Measurements from ENCODE around the gene KCNE4. TPM values are rescaled to one million over a fixed set of nuclear protein-coding genes. Genes with fewer than 3 reads are reported as not detected.

Gene KCNE4
- total RNA-seq, 4 donors from 2014 or later = 2.0 to 6.1 (median 3.3) TPM

DNA sequence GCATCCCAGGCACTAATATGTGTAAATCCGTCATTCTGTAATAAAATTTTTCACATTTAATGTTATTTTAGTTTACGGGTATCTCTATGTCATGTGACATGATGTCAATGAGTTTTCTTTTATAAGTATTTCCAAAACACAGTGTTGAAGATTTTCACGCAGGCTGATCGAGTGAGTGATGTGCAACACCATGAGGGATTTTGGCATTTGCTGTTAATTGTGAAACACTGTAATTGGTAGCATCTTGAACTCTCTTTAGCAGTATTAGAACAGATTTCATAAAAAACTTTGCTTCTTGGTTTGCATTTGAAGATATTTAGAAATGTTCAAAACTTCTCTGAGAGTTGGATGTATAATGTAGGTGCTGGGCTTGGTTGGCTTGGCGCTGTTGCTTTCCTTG lies 35.5 kb downstream of the KCNE4 start:
- DNase-seq (no peak), ATAC-seq (no peak)
- Histone ChIP-seq H3K36me3 (no peaks in the 10 kb centered on the region), H3K4me3 (no peak overlapping the region), H3K9me3 (no peaks in the 10 kb centered on the region), H3K27me3 (no peaks in the 10 kb centered on the region), H3K27ac (no peak overlapping the region), H3K4me1 (peaks cover 0 to 3% of the 10 kb centered on the region in 2 donors)
- intact Hi-C loops (cut with DNase I; ENCODE audit: low total_unique reads) = no loop called here
- TF ChIP-seq POLR2A (IDR thresholded peaks at IDR 0.05) (no peak), CTCF (IDR thresholded peaks at IDR 0.05 in 4 of 5, conservative IDR thresholded peaks at IDR 0.05 in 1 of 5) (no peak)
- in situ Hi-C loops (cut with MboI; ENCODE audit: low sequenced_read_pairs in 4 of 4) = no loop called here

GRCh38 chr2:223088866-223089265 lies 36.9 kb downstream of the KCNE4 start:
- Histone ChIP-seq H3K9me3 (no peaks in the 10 kb centered on the region), H3K27me3 (no peaks in the 10 kb centered on the region), H3K4me3 (no peak overlapping the region), H3K36me3 (no peaks in the 10 kb centered on the region), H3K27ac (no peak overlapping the region), H3K4me1 (peaks cover 3 to 6% of the 10 kb centered on the region in 2 donors)
- TF ChIP-seq CTCF (IDR thresholded peaks at IDR 0.05 in 4 of 5, conservative IDR thresholded peaks at IDR 0.05 in 1 of 5) (no peak), POLR2A (IDR thresholded peaks at IDR 0.05) (no peak)
- intact Hi-C loops (cut with DNase I; ENCODE audit: low total_unique reads) (no loop called here), in situ Hi-C loops (cut with MboI; ENCODE audit: low sequenced_read_pairs in 4 of 4) (no loop called here)
- ATAC-seq (no peak), DNase-seq (no peak)

DNA sequence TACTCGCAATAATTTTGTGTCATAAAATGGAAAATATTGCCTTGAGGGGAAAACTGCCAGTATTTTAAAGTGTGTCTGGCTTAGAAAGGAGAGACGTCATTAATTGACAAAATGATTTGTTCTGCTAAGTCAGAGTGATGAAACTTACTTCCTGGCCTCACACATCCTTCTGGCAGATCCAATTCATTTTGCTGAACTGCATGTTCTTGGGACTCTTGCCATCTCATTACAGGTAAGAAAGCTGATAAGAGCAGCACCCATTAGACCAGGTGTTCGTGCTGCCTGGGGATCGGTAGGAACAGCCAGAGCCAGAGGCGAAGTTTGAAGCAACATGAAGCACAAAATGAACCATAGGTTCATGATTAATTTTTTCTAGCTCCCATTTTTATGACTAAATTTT lies 38.0 kb downstream of the KCNE4 start:
- Histone ChIP-seq H3K27ac (no peak overlapping the region), H3K4me3 (no peak overlapping the region), H3K27me3 (no peaks in the 10 kb centered on the region), H3K9me3 (no peaks in the 10 kb centered on the region), H3K4me1 (peaks cover 3 to 6% of the 10 kb centered on the region in 2 donors), H3K36me3 (no peaks in the 10 kb centered on the region)
- DNase-seq (no peak), ATAC-seq (peak in 1 of 2 donors; percentile 36)
- in situ Hi-C loops (cut with MboI; ENCODE audit: low sequenced_read_pairs in 4 of 4) = no loop called here
- TF ChIP-seq POLR2A (IDR thresholded peaks at IDR 0.05) = no peak
- no peak for TF ChIP-seq CTCF (IDR thresholded peaks at IDR 0.05 in 4 of 5, conservative IDR thresholded peaks at IDR 0.05 in 1 of 5)
- intact Hi-C loops (cut with DNase I; ENCODE audit: low total_unique reads) = loop anchor here (5.0 kb wide), 1 partner anchor 33 kb away; no protein-coding TSS in a partner anchor

GRCh38 chr2:223090540-223091235 lies 38.7 kb downstream of the KCNE4 start:
- DNase-seq (no peak), ATAC-seq (no peak)
- Histone ChIP-seq H3K36me3 (no peaks in the 10 kb centered on the region), H3K9me3 (no peaks in the 10 kb centered on the region), H3K4me1 (peaks cover 3 to 4% of the 10 kb centered on the region in 2 donors), H3K27ac (no peak overlapping the region), H3K27me3 (no peaks in the 10 kb centered on the region), H3K4me3 (no peak overlapping the region)
- TF ChIP-seq POLR2A (IDR thresholded peaks at IDR 0.05) (no peak), CTCF (IDR thresholded peaks at IDR 0.05 in 4 of 5, conservative IDR thresholded peaks at IDR 0.05 in 1 of 5) (no peak)
- in situ Hi-C loops (cut with MboI; ENCODE audit: low sequenced_read_pairs in 4 of 4) = no loop called here
- intact Hi-C loops (cut with DNase I; ENCODE audit: low total_unique reads) = loop anchor here (5.0 kb wide), 1 partner anchor 33 kb away; no protein-coding TSS in a partner anchor
